HG02970 (cell line): Measurements from ENCODE around the gene SNTN.

Source experiments
- ATAC-seq: cut with Tn5 transposase; IDR thresholded peaks from one replicate; pipeline ENCODE4 v1.9.1; 2021; ENCODE audit warnings: mild to moderate bottlenecking, moderate library complexity, moderate number of reproducible peaks; ENCODE audit not compliant: unreplicated experiment, low FRiP score

Gene SNTN

GRCh38 chr3:63670544-63670943 lies 18.1 kb downstream of the SNTN start:
- no peak for ATAC-seq

GRCh38 chr3:63673111-63673510 lies 20.6 kb downstream of the SNTN start:
- ATAC-seq, result no peak

GRCh38 chr3:63674586-63674985 lies 22.1 kb downstream of the SNTN start:
- ATAC-seq, result no peak

GRCh38 chr3:63679186-63679585 lies 26.7 kb downstream of the SNTN start:
- no peak for ATAC-seq

GRCh38 chr3:63684081-63684480 lies 31.6 kb downstream of the SNTN start:
- ATAC-seq, result no peak

GRCh38 chr3:63685340-63685739 lies 32.9 kb downstream of the SNTN start:
- ATAC-seq, result no peak

- ATAC-seq, result no peak
These were observed 35.1 kb downstream of the SNTN start for GRCh38 chr3:63687278-63688225.

GRCh38 chr3:63689285-63689684 lies 36.8 kb downstream of the SNTN start:
- ATAC-seq, result no peak

GRCh38 chr3:63693351-63693750 lies 40.9 kb downstream of the SNTN start:
- no peak for ATAC-seq

- ATAC-seq, result no peak
These were observed 52.7 kb downstream of the SNTN start for GRCh38 chr3:63705092-63705645.

- ATAC-seq, result no peak
These were observed 54.0 kb downstream of the SNTN start for GRCh38 chr3:63706321-63707085.

GRCh38 chr3:63707731-63708130 lies 55.3 kb downstream of the SNTN start:
- ATAC-seq, result no peak

GRCh38 chr3:63709576-63709975 lies 57.1 kb downstream of the SNTN start:
- no peak for ATAC-seq
